GF-D8 (cell line): Measurements from ENCODE around the gene MCF2L.

ENCODE experiments used
- DNase-seq: peaks from one replicate; lab custom pipeline; 2025; lab: John Stamatoyannopoulos, UW

Gene MCF2L

GRCh38 chr13:112951674-112952371 is 17.2 kb upstream of the MCF2L start:
- no peak for DNase-seq

DNA sequence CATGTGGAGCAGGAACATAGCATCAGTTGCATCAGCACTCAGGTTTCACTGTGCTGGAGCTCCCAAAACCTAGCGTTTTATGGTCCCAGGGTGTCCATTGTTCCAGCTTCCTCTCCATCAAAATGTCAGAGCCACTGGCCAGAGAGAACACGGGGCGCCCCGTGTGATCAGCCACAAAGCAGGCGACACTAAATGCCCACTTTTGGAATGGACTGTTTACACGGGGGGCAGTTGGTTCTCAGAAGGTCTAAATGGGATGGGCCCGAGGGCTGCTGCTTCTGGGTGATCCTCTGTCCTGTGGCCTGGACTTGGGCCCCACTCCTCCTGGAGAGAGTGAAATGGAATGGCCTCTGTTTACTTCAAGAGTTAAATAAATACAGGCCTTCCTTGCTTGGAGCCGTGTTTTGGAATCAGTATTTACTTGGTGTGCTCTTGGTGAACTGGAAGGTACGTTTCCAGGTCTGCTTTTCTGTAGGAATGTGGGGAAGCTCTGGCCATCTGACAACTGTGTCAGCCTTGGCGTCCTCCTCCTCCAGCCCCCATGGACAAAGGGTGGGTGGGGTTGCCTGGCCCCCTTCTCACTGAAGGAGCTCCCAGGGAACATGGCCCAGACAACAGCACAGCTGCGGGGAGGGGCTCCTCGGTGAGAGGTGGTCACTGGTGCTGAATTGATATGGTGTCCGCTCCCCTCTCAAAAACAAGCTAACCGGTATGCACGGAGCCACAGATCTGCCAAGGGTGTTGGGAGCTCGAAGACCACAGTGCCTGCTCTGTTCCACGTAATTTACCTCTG is 16.1 kb upstream of the MCF2L start:
- DNase-seq = no peak

DNA sequence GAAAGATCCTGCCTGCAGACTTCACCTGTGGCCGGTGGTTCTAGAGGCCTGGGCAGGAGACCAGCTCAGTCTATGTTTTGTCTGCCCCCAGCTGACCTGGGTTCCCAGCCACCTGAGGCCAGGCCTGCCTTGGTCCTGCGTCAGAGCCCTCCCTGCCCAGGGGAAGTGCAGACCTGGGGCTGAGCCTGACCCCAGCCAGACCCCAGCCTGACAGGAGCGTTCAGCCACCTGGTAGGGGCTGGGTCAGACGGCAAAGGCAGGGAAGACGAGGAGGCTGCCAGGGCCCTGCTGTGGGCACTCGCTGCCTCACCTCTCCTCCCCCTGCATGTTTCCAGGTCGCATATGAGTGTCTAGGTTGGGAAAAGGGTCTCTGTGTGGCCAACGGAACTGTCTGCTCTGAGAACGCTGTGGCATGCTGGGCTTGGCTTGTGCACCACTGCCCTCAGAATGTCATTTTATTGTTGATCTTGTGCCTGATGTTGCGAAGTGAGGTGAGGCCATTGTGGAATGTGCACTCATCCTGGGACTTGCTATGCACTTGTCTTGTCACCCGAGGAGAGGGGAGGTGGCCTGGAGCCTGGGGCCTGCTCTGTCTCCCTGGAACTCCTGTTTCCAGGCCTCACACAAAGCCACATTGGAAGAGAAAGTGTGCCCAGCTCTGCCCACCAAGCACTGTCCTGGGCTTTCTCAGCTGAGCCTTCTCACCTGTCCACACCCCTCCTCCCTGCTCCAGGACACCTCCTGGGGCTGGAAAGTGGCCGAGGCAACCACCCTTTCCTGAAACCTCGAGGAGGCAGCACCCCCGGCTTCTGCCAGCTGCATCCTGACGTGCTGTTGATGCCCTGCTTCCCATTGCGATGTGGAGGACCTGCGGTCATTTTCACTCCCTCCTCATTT is 15.2 kb upstream of the MCF2L start:
- no peak for DNase-seq

- DNase-seq = no peak
Observed at GRCh38 chr13:112954488-112955270, 14.3 kb upstream of the MCF2L start.

- no peak for DNase-seq
Observed at GRCh38 chr13:112955271-112955937, 13.6 kb upstream of the MCF2L start.

DNA sequence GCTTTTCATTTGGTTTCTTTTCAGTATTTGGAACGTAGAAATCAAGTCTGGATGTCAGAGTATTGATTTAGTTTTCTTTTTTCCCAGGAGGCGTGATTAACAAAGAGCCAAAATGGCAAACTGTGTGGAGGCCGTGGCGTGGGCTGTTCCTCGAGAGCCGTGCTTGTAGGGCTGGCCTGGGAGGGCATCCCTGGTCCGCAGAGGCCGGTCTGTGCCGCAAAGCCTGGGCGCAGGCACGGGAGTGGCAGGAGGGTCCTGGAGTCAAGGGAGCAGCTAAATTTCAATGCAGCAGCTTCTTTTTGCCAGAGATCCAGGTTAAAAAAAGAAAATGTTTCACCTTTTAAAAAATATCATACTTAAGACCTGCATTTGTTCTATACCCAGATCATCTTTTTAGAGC is 13.1 kb upstream of the MCF2L start:
- no peak for DNase-seq

GRCh38 chr13:112956571-112957294 is 12.3 kb upstream of the MCF2L start:
- DNase-seq = no peak

GRCh38 chr13:112957295-112957677 is 11.7 kb upstream of the MCF2L start:
- no peak for DNase-seq

GRCh38 chr13:112958127-112958989 is 10.7 kb upstream of the MCF2L start:
- DNase-seq = no peak

GRCh38 chr13:112959206-112959605 is 9.8 kb upstream of the MCF2L start:
- DNase-seq = no peak

GRCh38 chr13:112959701-112960542 is 9.1 kb upstream of the MCF2L start:
- DNase-seq = no peak

GRCh38 chr13:112960706-112961105 is 8.3 kb upstream of the MCF2L start:
- no peak for DNase-seq

GRCh38 chr13:112961457-112962369 is 7.3 kb upstream of the MCF2L start:
- no peak for DNase-seq

- DNase-seq = no peak
Observed at GRCh38 chr13:112962396-112962795, 6.6 kb upstream of the MCF2L start.

DNA sequence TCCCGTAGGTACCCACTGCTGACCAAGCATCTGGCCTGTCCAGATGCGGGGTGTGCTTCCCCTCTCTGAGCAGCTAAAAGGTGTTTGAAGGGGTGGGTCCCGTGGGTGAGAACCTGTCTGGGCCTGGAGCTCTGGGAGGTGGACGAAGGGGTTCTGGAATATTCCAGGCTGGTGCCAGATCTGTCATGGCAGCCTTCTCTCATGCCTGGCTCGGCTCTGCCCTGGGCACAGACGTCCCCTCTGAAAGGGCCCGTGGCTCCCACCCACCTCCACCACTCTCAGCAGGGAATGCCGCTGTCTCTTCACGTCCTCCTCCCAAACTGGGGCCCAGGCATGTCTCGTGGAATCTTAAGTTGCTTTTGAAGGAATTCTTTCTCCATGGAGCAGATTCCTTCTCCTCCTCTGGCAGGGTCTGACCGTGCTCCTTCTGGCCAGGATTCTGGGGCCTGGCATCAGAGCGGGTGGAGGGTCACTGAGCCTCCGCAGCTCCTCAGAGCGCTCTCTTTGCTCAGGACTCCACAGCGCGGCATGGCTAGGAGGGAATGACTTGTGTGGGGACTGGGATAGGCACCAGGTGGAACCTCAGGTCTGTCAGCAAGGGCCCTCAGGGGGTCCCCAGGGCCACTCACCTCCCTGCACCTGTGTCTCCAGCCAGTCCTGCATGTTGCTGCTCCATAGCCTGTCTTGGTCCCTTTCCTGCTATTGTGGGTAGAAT is 5.9 kb upstream of the MCF2L start:
- DNase-seq = no peak

DNA sequence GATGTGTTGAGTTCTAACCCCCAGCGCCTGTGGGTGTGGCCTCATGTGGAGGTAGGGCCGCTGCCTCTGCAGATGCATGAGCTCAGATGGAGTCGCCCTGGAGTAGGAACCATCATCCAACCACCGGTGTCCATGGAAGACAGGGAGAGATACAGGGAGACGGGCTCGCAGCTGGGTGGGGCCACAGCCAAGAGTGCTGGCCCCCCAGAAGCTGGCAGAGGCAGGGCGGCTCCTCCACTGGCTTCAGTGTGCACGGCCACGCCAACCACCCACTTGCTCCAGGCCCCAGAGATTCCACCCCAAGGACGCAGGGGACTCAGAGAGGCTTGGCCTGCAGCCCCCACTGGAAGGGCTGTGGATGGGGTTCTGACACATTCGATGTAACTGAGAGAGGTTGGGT is 5.4 kb upstream of the MCF2L start:
- no peak for DNase-seq

DNA sequence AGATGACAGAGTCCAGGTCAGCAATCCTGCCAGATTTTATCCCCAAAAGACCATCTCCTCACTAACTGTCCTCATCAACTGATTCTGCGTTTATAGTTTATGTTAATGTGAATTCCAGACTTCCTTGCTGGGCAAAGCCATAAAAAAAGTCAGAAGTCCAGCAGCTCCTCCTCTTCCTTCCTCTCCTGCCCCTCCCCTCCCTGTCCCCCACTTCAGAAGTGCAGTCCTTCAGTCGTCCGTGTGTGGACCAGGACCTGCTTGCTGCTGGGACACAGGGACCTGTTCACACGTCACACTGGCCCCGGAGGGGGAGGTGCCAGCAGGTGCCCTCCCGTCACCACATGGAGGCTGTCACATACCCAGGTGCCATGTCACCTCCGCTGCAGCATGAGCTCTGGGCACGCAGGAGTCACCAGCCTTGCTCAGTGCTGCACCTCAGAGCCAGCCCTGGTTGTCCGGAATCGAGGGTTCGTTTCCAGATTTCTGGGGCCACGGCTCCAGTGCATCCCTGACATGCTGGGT is 4.0 kb upstream of the MCF2L start:
- DNase-seq = no peak
